Measurements from ENCODE around the gene KLC4. TPM values are rescaled to one million over a fixed set of nuclear protein-coding genes. Genes with fewer than 3 reads are reported as not detected.

KLC4 gene
- total and polyA plus RNA-seq, 9 of the 15 experiments (the other 6 are each of a cell fraction or from before 2014, with no cell fraction given): 1.7 to 16.2 (median 7.7) TPM

DNA sequence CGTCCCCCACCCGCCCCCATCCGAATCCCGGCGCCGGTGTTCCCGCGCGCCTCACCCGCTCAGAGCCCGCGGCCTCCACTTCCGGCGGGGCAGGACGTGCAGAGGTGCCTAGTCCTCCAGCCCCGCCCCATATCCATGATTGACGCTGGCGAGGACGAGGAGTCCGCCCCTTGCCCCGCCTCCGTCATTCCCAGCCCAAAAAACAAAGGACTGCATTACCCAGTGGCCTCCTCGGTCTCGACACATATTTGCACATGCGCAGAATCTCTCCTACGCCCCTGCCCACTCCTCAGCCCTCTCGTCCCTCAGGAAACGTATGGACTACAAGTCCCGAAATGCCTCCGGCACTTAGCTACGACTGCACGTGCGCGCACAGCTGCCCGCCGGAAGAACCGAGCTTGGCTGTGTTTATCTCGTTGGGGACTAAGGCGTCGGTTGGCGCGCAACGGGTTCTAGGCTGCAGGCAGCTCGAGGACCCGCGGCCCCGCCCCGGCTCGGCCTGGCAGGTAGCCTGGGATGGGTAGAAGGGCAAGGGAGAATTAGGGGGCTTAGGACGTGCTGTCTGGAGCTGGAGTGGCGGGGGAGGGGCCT, 45.5 kb upstream of the KLC4 start, which contains the start of the genes KLHDC3 and MEA1 (continued):
- TF ChIP-seq NRF1 (conservative IDR thresholded peaks at IDR 0.05 in 1 of 2, IDR thresholded peaks at IDR 0.05 in 1 of 2) (peak; percentile 95 to 96), ZNF311 (CRISPR knock-in tag; IDR thresholded peaks at IDR 0.05) (no peak), STAG1 (CRISPR knock-in tag; IDR thresholded peaks at IDR 0.05; ENCODE audit: borderline replicate concordance) (no peak), ARHGAP35 (IDR thresholded peaks at IDR 0.05; ENCODE audit: partially characterized antibody) (no peak), KDM1A (IDR thresholded peaks at IDR 0.05) (no peak), PHTF2 (CRISPR knock-in tag; IDR thresholded peaks at IDR 0.05) (no peak), KHSRP (IDR thresholded peaks at IDR 0.05) (no peak), ZNF444 (CRISPR knock-in tag; IDR thresholded peaks at IDR 0.05) (no peak), IRF2 (CRISPR knock-in tag; IDR thresholded peaks at IDR 0.05) (no peak), MTF1 (CRISPR knock-in tag; IDR thresholded peaks at IDR 0.05; ENCODE audit: borderline replicate concordance) (no peak), PTRF (tag; IDR thresholded peaks at IDR 0.05) (no peak), EHMT2 (IDR thresholded peaks at IDR 0.05) (no peak), ZNF507 (tag; conservative IDR thresholded peaks at IDR 0.05) (no peak), KLF13 (tag; IDR thresholded peaks at IDR 0.05; ENCODE audit: borderline replicate concordance, low read depth) (no peak), ATF2 (CRISPR knock-in tag; IDR thresholded peaks at IDR 0.05) (no peak), ETS2 (tag; IDR thresholded peaks at IDR 0.05; ENCODE audit: borderline replicate concordance, poor library complexity, severe bottlenecking) (no peak), E2F6 (IDR thresholded peaks at IDR 0.05; ENCODE audit: borderline replicate concordance in 1 of 2, extremely low read depth in 1 of 2, insufficient read depth in 1 of 2, insufficient read length in 1 of 2, low read depth in 1 of 2, low read length in 1 of 2, poor library complexity in 1 of 2, severe bottlenecking in 1 of 2) (peak; percentile 46 to 83), SMAD3 (CRISPR knock-in tag; conservative IDR thresholded peaks at IDR 0.05) (no peak), YBX1 (IDR thresholded peaks at IDR 0.05) (no peak), CGGBP1 (CRISPR knock-in tag; IDR thresholded peaks at IDR 0.05) (no peak), ZNF436 (CRISPR knock-in tag; IDR thresholded peaks at IDR 0.05) (no peak), TRIM24 (IDR thresholded peaks at IDR 0.05) (peak in 1 of 2 experiments; percentile 30; a peak in 1 of 4 replicates), ZNF24 (IDR thresholded peaks at IDR 0.05) (no peak), SMC3 (conservative IDR thresholded peaks at IDR 0.05; ENCODE audit: insufficient read depth, low read depth, low read length) (no peak)
- TF ChIP-seq, protein P1, sequence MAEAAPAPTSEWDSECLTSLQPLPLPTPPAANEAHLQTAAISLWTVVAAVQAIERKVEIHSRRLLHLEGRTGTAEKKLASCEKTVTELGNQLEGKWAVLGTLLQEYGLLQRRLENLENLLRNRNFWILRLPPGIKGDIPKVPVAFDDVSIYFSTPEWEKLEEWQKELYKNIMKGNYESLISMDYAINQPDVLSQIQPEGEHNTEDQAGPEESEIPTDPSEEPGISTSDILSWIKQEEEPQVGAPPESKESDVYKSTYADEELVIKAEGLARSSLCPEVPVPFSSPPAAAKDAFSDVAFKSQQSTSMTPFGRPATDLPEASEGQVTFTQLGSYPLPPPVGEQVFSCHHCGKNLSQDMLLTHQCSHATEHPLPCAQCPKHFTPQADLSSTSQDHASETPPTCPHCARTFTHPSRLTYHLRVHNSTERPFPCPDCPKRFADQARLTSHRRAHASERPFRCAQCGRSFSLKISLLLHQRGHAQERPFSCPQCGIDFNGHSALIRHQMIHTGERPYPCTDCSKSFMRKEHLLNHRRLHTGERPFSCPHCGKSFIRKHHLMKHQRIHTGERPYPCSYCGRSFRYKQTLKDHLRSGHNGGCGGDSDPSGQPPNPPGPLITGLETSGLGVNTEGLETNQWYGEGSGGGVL (CRISPR knock-in tag; IDR thresholded peaks at IDR 0.05): no peak
